Dedifferentiated amniotic fluid mesenchymal stem cell (primary cell): ENCODE results near the gene DNASE2B.
A peak's percentile ranks its signal among the peaks of the same experiment; 100 is the strongest.

Experiments used
- DNase-seq: peaks from one replicate; pipeline ENCODE4 v3.0.0-alpha.2; 2016; ENCODE audit errors: extremely low spot score

Gene DNASE2B

GRCh38 chr1:84374991-84375696 lies 23.1 kb upstream of the DNASE2B start:
- peak; percentile 45 for DNase-seq

DNA sequence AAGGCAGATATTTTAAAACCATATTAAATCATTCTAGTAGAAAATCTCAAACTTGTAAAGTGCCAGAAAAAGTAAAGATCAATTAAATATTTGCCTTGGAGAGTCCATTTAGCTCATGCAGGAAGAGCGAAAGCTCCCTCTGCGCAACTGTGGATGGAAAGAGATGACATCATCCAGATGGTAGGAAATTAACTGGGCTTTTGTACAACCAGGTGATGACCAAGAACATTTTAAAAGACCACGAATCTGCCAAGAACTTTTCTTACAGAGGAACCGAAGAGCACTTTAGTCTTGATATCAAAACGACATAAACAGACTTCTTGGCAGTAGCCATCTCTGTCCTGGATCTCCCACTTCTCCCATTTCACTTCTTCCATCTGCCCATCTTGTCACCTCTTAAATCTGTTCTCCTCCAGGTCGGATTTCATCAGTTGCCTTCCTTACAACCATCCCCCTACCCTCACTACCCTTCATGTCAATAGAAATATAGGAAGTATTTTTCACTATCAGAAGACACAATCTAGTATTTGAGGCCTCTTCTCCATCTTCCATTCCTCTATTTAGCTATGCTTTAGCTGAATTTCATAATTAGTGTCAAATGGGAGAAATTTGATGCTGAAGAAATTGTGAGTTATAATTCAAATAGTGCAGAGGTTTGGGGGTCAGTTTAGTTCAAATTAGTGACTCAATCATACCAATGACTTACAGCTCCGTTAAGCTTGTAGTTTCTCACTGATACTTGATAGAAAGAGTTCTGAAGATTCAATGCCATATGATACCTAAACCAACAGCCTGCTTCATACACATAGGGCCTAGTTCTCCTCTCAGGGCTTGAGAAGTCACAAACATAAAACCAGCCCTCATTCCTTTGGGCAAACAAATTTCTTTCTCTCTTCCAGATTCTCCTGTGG lies 22.0 kb upstream of the DNASE2B start:
- no peak for DNase-seq

DNA sequence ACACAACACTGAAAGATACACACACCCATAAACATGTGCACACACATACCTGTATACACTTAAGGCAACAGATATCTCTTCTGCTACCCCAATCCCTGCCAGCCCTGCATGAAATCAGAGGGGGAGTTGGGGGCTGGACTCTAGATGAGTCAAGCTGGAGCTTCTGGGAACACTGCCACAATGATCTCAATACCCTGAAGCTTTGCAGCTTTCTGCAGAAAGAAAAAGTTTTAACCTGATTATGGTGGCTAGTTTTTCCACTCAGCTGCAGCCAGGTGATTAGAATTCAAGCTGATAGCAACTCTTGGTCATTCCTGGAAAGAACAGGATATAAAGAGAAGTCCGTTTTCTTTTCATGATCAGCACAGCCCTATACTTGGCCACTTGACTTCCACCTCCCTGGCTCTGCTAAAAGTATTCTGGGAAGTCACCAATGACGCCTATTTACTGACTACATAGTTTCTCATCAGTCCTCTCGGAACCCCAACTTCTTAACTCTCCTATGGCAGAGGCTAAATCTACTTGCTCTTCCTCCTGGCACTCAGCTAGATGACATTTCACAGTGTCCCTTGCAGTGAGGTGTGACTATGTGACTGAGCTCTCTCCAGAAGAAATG lies 20.7 kb upstream of the DNASE2B start:
- DNase-seq, result peak; percentile 39

DNA sequence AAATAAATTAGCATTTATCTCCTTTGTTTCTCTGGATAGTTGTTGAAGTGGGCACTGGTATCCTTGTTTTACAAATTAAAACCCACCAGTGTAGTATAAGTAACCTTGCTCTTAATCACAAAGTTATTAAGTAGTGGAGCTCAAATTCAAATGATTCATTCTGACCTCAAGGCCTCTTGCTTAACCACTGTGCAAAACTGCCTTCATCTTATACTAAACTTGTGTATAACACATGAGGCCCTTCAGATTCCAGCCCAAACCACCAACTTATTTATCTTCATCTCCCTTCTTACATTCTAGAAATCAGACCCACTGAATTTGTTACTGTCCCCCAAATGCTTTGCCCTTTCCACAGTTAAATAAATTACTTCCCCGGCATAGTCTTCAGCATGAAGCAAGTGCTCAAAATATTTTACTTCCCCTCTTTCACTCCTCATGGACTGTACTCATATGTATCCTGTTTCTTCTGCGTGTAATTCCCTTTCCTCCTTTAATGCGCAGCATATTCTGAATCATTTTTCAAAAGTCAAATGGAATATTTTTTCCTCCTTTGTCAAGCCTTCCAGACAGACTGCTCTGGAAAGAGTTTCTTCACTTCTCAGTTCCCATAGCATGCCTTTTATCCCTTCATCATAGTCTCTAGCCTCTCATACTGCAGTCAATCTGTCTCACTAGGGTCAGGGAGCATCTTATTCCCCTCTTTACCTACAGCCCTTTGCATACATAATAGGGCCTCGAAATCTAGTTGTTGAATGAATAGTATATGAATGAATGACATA lies 19.0 kb upstream of the DNASE2B start:
- DNase-seq, result no peak

DNA sequence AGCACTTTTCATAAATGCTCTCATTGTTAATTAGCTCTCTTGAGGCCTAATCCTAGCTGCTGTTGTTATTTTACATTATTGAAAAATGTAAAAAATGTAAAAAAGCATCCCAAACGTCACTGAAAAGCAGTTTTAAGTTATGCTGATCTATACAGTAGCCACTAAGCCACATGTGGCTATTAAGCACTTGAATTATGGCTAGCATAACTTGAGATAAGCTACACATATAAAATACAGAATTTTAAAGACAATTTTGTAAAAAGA lies 18.4 kb upstream of the DNASE2B start:
- no peak for DNase-seq

- DNase-seq, result no peak
Observed at GRCh38 chr1:84382127-84382526, 16.2 kb upstream of the DNASE2B start.

DNA sequence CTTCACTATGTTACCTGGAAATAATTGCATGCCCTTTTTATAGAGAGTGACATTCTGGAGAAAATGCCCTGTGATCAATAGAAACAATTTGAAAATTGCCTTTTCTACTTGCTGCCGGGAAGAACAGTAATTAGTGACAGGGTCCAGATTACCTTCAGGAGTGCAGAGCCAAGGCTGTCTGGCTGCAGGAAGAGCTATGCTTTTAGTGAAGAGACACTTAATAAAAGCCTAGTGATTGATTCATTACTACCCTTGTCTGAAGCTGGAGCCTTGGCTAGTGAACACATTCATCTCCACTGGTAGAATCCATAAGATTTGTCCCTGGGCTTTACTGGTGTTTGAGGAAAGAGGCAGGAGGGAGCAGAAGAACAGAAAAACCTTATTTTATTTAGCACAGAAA lies 12.9 kb upstream of the DNASE2B start:
- no peak for DNase-seq

DNA sequence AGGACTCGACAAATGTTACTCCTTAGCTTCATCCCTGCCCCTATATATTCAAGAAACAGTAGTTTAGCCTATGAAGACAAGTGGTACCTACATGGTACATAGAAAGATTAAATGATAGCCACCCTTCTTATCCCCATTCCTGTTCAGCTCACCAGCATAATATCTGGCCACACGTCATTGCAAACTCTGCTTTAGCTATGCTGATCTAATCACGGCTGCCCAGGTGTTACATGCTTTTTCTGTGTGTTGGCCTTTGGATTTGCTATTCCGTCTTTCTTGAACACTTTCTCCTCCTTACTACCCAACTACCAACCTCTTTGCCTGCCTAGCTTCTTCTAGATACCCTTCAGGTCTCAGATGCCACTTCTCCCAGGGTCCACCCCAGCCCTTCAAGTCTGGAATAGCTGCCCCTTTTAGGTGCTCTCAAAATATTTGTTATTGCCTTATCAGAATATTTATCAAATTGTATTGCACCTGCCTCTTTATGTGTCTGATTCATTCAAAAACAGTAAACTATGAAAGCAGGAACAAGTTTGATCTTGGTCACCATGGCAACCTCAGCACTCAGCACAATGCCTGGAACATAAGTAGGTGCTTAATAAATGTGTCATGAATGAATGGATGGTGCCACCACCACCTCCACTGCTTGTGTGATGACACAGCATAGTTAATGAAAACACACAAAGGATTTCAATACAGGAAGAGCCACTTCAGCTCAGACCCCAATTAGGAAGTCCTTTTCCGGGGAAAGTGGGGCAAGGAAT lies 11.4 kb upstream of the DNASE2B start:
- no peak for DNase-seq

DNA sequence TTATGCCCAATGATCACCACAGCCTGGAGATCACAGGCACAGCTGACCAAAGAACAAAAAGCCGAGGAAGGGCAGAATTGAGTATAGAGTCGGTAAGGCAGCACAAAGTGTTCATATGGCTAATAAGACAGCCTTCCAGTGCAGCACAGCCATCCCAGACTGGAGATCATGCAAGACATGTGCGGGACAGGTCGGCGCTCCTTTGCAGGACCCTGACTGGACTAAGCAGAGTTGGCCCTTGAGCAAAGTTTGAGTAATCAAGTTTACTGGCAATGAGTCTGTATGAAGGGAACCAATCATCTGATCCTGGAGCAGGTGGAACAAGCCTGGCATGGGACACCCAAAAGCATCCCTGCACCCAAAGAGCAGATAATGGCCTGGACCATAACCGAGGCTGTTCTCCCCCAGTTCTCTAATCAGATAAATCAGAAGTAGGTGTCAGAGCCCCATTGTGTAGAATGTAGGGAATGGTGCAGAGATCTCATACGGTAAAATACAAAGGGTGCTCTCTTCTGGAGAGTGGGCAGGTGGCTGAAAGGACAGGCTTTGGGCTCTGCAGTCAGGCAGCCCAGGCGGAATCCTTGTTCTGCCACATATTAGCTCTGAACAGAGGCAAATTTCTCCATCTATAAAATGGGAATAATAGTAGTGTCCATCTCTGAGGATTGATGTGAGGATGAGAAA lies 10.7 kb upstream of the DNASE2B start:
- DNase-seq, result no peak

DNA sequence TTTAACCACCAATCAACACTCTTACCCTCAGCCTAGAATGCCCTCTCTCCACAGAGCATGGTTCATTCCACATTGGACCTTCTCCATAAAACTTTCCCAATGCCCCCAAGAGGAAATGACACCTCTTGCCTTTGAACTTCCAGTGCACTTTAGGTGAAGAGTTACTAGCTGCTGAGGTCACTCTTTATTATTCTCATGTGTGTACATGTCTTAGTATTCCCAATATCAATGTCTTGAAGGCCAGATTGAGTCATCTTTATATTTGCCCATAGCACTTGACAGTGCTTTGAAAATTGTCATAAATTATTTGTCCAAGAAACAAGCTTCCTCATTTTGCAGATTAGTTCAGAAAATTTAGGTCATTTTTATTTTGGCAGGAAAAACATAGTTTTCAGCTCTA lies 8.1 kb upstream of the DNASE2B start:
- DNase-seq, result no peak

GRCh38 chr1:84401156-84401555 lies 2.9 kb downstream of the DNASE2B start:
- DNase-seq, result no peak

DNA sequence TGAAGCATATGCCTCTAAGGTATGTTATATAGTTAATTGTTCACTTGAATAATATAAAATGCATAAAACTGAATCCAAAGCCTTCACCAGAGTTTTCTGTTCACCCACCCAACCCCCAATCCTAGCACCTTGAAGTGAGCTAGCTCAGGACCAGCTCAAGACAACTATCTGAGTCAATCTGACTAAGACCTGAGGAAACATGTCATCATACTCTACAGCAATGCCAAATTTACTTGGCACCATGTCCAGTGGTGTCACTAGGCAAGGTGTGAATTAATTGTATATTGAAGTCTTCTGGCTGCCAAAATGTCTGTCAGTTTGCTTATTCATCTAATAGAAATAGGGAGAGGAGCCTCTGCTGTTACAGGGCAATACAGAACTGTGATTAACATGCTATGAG lies 3.8 kb downstream of the DNASE2B start:
- DNase-seq, result no peak

GRCh38 chr1:84402501-84402900 lies 4.2 kb downstream of the DNASE2B start:
- DNase-seq, result no peak

DNA sequence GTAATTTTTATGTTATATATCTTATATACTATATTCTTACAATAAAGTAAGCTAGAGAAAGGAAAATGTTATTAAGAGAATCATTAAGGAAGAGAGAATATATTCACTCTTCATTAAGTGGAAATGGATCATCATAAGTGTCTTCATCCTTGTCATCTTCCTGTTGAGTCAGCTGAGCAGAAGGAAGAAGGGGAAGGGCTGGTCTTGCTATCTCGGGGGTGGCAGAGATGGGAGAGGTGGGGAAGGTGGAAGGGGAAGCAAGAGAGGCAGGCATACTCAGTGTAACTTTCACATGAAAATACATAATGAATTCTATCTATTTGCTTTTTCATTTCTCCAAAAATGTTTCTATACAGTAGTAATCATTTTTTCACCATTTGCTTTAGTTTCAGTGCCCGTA lies 5.1 kb downstream of the DNASE2B start:
- no peak for DNase-seq

DNA sequence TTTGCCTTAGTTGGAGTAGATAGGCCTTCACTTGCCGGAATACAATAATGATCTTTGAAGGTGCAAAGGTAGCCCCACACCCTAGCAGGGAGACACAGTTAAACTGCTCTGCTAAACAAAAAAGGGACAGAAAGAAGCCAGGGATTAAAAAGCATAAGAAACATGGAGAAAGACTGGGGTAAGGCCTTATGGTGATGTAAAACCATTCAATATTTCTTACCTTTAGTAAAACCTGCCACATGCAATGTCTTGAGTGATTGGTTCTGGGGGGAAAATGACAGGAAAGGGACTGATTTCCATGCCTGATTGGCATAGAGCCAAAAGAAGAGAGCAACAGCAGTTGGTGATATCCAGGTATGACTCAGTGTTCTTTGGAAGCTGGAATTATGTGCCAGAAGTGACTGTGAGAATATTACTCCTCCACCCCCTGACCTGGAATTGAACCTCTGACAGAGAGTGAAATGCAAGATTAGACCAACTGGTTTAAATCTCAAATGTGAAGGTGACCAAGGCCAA lies 8.1 kb downstream of the DNASE2B start:
- DNase-seq, result no peak

- DNase-seq, result no peak
Observed at GRCh38 chr1:84407524-84407923, 9.2 kb downstream of the DNASE2B start.

DNA sequence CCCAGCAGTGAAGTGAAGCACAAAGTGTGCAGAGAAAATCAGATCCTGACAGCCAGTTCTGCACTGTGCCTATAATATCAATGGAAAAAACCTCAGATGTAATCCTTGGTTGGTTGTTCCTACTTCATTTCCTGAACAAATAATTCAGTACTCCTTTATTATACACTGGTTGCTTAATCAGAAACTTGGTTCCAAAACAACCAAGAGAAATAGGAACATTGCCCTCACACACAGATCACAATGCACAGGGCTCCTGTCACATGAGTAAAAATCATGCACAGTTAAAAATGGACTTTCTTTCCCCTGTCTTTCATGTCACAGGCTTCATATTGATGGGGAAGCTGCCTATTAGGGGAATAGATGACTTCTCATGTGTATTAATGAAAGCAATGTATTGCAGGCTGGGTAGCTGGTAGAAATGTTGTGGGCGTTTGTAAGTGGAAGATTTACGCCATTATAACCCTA lies 9.7 kb downstream of the DNASE2B start:
- DNase-seq, result no peak

- DNase-seq, result no peak
Observed at GRCh38 chr1:84409888-84410287, 11.6 kb downstream of the DNASE2B start.

DNA sequence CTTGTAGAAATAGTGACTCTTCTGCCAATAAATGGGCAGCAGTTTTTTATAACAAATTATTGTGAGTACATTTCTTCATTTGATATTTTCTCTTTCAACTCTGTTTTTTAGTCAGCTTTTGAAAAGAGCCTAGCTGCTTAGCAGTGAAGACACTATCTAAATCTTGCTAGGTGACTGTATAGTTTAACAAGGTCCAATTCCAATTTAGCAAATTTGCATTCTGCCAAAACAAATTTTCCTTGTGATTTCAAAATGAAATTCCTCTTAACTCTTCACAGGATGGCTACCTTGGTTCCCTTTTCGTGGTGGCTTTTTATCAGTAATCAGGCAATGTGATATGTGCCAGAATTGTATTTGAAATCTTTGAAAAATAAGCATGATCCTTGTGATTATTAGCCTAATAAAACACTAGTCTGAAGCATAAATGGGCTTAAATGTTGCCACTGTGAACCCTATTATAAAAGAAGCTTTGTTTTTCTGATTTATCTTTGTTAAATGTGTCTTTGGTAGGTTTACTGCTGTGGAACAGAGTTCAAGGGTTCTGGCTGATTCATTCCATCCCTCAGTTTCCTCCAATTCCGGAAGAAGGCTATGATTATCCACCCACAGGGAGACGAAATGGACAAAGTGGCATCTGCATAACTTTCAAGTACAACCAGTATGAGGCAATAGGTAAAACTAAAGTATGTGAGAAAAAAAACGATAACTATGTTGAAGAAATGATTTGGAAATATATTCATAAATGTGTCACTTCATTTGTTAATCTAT lies 12.2 kb downstream of the DNASE2B start:
- no peak for DNase-seq
